Dedifferentiated amniotic fluid mesenchymal stem cell (primary cell): Measurements from ENCODE around the gene FBXL20.
"Not testable (repeated sequence)": the region's sequence is repeated elsewhere in the genome, so short reads cannot be mapped to it uniquely, and the experiment has no call there.

Experiments
- DNase-seq: peaks from one replicate; pipeline ENCODE4 v3.0.0-alpha.2; 2016; ENCODE audit errors: extremely low spot score

FBXL20 gene, protein sequence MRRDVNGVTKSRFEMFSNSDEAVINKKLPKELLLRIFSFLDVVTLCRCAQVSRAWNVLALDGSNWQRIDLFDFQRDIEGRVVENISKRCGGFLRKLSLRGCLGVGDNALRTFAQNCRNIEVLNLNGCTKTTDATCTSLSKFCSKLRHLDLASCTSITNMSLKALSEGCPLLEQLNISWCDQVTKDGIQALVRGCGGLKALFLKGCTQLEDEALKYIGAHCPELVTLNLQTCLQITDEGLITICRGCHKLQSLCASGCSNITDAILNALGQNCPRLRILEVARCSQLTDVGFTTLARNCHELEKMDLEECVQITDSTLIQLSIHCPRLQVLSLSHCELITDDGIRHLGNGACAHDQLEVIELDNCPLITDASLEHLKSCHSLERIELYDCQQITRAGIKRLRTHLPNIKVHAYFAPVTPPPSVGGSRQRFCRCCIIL

DNA sequence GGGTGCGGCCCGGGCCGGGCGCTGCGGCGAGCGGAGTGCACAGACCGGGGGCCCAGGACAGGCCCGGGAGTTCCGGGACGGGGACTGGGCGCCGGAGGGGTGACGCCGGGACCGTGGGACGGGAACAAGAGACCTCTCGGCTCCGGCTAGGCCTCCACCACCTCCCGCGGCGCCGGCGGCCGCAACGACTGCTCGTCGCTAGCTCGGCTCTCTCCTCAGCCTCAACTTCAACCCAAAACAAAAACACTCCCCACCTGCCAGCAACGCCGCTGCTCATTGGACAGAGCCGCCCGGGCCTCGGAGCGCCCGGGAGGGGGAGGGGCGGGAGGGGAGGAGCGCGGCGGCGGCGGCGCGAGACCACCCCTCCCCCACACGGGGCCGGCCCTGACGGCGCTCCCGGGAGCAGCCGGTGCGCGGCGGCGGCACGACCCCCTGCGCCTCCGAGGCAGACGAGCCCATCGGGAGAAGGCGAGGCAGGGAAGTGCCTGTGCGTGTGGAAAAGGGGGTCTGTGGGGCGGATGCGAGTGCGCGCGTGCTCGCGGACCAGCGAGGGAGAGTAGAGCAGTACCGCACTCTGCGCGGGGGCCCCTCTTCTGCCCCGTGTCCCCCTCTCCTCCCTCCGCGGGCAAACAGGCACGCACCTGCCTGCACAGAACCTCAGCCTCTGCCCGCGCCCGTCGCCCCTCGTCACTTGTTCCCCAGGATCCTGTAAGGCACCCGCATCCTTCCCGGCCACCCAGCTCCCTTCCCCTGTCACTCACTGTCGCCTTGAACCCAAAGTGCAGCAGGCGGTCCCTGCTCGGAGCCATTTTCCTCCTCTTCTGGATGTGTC is at the start of gene FBXL20:
Gene FBXL20, minus strand, starts transcription at position 215 of the 832 bp plus-strand sequence. CDS start 224 bp downstream, outside the sequence.
- peak; percentile 91 for DNase-seq

DNA sequence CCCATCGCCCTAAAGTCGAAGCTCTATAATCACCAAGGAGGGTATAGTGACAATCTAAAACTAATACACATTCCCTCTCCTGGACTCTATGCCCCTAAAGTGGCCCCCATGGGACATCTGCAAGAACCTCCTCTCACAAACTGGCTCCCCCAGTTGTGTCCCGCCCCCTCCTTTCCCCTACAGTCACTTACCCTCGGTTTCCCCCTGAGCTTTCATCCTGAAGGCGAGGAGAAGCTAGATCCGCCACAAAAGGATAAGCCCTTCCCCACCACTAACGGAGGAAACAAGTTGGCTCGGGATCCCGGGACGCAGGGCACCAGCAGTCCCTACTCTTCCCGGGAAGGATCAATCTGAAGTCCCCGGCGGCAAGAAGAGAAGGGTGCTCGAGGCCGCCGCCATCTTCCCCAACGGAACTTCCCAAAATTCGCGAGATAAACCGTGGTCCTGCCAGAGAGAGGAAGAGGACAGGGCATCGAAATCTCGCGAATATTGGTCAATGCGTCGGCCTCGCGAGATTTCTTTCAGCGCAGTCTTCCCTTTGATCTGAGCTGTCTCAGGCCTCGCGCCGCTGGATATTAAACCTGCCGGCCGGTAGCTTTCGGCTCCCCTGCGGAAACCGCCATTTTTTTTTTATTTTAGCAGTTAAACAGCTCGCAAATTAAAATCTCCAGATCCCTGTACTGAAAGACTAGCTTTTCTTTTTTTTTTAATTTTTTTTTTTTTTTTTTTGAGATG is 49.6 kb upstream of the FBXL20 start, which contains the start of gene MED1:
Gene MED1, minus strand, starts transcription at position 417 of the 735 bp plus-strand sequence. Its CDS starts 201 bp downstream, at position 216.
- DNase-seq, result peak; percentile 98

DNA sequence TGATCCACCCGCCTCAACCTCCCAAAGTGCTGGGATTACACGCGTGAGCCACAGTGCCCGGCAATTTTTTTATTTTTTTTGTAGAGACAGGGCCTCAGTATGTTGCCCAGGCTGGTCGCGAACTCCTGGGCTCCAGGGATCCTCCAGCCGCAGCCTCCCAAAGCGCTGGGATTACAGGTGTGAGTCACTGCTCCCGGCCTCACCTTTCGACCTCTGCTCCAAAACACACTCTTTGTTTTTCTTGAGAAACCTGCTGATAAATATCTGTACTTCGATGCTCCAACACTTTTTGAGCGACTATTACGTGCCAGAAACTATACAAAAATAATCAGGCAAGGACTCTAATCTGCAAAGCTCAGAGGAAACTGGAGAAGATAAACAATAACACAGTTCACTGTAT is 48.6 kb upstream of the FBXL20 start:
- DNase-seq, result no peak

DNA sequence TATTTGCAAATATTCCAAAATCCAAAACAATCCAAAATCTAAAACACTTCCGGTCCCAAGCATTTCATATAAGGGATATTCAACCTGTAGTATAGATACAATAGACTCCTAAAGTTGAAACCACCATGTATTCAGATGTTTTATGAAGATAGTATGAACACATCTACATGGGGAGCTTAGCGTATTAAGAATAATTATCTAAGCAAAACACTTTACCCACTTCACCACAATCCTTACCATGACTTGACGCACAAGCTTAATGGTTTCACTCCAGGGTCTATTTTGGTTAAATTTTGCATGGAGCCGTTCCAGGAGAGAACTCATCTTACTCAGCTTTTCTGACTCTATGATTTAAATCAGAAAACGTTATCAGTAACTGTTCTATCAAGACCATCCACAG is 46.1 kb upstream of the FBXL20 start:
- no peak for DNase-seq

DNA sequence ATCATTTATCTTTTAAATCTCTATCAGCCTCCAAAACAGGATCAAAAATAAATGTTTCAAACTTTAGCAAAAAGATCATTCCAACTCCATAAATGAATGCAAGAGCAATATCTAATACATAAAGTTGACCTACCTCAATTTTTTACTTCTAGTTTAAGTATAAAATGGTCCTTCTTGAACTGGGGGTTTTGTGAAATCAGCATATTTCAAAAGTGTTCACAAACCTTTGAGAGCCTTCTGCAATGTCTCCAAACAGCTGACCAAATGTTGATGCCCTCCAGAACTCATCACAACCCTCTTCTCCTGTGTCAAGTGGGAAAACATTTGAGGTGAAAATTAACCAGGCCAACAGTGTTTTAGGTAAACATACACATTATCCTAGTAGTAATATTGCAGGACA is 41.9 kb upstream of the FBXL20 start:
- no peak for DNase-seq

DNA sequence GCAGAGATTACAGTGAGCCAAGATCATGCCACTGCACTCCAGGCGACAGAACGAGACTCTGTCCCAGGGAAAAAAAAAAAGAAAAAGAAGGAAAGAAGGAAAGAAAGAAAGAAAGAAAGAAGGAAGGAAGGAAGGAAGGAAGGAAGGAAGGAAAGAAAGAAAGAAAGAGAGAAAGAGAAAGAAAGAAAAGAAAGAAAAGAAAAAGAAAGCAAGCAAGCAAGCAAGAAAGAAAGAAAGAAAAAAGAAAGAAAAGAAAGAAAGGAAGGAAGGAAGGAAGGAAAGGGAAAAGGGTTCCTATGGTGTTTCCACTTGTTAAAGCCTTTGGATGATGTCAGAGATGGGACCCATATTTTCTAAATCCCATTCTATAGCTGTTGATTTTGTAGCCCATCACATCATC is 38.4 kb upstream of the FBXL20 start:
- DNase-seq, result not testable (repeated sequence)

DNA sequence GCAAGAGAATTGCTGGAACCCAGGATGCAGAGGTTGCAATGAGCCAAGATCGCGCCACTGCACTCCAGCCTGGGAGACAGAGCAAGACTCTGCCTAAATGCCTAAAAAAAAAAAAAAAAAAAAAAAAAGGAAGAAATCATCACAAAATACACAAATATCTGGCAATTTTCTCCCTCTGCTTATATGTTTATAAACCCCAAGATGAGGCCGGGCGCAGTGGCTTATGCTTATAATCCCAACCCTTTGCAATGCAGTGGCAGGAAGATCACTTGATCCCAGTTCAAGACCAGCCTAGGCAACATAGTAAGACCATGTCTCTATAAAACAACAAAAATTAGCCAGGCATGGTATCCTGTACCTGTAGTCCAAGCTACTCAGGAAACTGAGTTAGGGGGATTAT is 28.2 kb upstream of the FBXL20 start:
- DNase-seq, result no peak

DNA sequence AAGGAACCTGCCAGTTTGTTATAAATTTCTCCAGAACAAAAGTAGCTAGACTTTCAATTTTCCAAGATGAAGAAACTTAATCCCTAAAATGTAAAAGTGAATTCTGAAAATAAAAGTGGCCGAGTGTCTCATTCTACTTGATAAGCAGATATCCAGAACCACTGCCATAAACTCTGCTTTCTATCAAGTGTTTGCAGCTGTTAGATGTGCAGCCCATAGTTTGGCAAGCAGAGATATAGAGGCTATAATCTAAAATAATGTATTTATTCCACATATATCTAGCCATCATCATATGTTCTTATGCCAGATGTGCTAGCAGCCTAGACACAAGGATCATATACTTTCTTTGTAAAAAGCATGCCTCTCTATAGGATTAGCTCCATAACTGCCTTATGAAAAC is 14.7 kb upstream of the FBXL20 start:
- DNase-seq, result no peak

DNA sequence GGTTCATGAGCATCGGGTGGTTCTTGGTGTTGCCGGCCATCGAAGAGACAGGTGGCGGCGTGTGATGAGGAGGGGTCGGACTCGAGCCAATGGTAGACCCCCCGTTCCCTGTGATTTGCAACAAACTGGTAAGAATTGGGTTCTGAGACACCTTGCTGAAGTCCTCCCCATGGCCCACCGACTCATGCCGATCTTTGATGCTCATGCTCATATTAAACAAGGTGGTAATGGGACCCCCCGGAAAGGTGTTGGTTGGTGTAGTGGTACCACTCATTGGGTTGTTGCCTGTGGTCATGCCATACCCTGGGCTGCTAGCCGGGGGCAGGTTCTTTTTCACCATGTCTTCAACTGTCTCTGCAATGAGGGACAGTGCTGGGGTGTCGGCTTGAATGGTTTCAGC is 8.9 kb upstream of the FBXL20 start:
- DNase-seq, result no peak

DNA sequence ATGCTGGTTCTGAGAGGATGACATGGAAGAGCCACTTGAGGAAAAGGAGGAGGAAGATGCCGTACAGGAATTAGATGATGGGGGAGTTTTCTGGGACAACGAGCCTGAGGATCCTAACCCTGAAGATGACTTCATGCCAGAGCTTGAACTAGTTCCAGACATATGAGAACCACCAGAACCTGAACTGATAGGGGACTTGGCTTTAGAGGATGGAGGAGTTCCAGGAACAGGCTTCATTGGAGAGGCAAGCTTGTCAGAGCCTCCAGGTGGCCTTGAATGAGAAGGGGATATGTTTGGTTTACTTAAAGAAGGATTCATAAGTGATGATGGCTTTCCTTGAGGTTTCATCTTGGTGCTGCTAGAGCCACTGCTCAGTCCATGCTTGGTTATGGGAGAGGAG is 6.9 kb upstream of the FBXL20 start:
- DNase-seq, result no peak

DNA sequence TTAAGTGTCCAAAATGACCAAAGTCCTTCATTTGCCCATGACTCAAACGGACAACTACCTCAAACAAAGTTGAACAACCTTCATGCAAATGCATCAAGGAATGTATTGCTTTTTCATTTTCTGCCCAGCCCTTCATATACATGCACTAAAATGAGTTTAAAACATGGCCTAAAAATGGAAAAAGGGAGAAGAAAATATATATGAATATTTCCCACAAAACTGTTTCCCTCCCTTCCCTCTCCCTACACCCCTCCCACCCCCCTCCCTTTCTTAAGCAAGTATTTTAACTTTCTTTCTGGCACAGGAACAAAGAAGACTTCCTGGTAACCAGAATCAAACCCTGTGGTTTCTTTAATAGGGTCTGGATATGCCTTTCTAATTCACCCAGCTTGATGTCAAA is 5.5 kb upstream of the FBXL20 start:
- DNase-seq, result no peak

DNA sequence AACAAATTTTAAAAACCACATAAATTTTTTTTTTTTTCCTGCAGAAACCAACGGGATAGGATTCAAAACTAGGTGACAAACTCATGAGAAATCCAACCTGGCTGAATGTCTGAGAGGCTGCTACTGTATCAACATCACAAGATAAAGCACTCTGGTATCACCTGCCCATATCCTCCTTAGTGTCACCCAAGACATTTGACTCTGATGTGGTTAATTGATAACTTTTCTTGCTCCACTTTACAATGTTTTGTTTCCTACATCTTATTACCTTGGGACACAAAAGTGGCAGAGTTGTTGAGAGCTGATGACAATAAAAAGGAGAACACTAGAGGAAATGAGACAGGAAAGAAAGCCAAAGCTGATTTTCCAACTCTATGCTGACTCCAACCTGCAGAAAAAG is 4.0 kb upstream of the FBXL20 start:
- DNase-seq, result no peak

DNA sequence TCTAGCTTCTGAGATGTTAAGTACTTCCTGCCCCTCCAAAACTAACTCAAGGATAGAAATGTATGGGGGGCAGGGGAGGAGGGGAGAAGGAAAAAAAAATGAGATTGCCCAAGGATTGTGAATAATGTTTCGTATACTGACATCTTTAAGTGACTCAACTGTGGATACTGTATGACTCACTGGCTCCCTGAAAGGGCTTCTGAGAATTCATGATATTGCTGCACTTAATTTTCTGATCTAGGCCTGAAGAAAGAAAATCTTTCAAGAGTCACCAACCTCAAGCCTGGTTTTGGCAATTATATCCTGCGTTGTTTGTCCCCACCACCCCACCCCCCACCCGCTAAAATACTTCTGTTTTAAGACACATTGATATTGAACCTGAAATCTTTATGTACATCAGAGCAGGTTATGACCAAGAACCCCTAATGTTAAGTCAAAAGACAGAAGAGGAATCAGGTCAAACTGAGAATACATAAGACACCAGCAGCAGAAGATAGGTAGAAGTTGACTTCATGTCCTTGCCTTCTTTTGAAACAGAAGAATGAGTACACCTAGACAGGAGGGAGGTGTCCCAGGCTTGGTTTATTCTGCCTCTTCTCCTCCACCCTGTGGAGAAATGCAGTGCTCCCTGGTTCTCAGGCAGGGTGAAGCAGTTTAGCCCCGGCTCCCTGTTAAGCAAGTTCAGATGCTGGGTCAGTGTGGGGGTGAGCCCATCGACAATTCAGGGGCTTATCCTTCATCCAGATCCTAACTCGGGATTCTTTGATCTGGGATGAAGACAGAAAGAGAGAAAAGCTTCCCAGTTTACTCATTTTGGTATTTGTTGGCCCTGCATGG is 3.3 kb upstream of the FBXL20 start:
- DNase-seq, result peak; percentile 65

DNA sequence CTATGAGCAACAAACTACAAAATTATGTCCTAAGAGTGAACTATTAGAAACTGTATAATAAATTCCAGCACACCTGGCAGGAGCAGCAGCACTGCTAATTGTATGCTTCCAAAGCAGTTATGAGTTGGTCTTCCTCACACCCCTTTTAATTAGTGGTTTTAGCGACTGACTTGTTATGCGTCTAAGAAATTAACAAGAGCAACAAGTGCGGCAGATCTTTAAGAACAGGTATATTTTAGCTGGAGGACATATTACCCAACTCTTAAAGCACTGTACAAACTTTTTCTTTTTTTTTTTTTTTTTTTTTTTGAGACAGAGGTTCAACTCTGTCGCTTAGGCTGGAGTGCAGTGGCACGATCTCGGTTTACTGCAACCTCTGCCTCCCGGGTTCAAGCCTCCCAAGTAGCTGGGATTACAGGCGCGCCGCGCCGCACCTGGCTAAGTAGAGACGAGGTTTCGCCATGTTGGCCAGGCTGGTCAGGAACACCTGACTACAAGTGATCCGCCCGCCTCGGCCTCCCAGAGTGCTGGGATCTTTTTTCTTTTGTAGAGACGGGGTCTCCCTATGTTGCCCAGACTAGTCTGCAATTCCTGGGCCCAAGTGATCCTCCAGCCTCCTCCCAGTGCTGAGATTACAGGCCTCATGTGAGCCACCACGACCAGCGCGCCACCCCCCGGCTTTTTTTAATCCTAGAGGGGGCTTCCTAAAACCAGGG is 1.6 kb upstream of the FBXL20 start:
- no peak for DNase-seq

DNA sequence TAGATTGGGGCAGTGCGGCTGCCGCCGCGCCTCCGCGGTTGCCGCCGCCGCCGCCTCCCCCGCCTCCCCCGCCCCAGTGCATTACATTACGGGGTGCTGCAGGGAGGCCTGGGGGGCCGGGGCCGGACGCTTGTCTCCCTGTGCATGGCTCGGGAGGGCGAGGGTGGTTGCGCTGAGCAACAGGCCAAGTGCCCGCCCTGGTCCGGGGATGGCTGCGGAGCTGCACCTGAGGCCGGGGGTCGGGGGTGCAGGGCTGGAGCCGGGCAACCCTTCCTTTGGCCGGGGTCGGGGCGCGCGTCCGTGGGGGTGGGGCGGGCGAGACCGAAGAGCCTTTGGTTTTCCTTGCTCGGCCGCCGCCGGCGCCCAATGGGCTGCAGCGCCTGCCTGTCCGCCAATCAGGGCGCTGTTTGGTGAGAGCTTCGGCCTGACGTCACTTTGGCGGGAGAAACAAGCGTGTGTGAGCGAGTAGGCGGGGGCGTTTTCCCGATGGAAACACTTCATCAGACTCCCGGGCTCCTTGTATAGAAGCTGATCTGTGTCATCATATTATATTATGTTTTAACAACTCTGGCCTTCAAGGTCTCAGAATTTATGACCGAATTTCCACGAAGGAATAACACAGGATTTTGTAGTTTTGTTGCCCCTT is 941 bp upstream of the FBXL20 start:
- peak; percentile 93 for DNase-seq

DNA sequence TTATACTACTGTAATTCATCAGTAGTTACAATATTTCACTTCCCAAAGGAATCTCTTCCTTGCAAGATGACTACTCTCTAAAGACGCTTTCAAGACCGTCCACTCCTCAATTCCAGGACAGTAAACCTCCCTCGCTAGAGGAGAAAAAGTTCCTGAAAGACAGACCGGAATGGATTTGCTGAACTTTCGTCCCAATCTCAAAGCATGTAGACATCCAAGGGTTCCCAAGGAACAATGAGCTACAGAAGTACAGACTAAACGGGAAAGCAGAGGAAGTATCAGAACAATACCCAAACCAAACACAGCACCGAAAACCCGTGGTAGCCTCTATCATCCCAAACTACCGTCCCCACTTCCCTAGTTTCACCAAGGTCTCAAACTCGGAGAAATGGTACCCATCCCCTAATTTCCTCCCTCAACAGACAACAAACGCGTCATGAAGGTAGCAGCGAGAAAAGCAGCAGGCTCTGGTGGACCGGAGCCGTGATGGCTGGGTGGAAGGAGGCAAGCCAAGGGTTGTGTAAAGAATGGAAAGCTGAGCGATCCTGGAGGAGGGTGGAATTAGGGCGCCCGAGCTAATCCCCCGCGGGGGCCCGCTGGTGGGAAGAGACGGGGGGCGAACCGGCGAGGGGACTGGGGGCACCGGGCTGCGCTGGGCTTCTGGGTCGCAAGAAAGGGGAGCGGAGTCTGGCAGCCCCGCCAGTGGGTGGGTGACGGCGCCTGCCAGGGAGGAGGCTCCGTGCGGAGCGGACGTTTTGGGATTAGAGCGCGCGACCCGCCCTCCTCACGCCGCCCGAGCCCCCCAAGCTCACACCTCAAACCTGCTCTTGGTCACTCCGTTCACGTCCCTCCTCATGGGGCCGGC is 647 bp downstream of the FBXL20 start:
- DNase-seq, result no peak

DNA sequence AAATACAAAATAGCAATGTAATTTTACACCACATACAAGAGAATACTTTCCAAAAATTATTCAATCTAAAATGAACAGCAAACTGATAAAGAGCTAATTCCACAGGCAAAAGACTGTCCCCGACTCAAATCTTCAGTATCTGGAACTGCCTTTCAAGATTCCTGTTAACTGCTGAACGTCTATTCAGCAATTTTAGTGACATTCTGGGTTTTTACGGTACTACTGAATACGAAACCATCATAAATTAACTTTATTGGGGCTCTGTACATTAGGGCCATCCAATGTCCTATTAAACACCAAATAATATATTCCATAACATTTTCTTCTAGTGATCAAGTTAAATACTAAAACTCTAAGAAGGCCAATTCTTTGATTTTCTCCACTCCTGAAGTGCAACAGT is 1.6 kb downstream of the FBXL20 start:
- DNase-seq, result no peak

DNA sequence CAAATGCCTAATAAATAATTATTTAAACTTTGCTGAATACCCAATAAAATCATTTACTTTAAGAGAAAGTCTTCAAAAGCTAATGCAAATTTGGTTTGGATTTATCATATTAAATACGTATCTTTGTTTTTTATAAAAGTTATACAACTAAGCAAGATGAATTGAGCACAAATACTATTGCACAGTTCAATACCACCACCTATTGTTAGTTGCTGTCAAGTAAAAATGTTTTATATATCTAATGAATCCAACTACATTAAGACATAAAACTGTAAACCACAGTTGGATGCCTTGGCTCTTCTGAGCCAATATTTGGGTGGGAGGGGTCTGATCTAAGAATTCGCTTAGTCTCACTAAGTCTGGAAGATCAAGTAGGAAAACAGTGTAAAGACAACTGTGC is 7.7 kb downstream of the FBXL20 start:
- no peak for DNase-seq

DNA sequence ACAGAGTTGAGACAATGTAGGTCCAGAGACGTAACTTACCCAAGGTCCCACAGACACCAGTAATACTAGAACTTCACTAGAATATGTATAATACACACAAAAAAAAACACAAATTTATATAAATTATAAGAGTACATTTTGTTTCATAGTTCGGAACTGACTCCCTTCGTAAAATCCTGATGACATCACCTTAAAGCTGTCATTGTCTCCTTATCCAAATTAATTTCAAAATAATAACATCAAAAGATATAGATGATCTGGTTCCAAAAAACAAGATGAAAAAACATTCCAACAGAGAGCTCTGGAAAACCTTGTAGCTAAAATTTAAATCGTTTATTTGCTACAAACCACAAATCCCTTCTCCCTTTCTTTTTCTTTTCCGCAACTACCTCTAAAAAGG is 10.0 kb downstream of the FBXL20 start:
- no peak for DNase-seq
